ENCODE results near the gene PGAM1.
A peak's percentile ranks its signal among the peaks of the same experiment; 100 is the strongest.
"Not testable (repeated sequence)": the region's sequence is repeated elsewhere in the genome, so short reads cannot be mapped to it uniquely, and the experiment has no call there.

The PGAM1 gene

GRCh38 chr10:97407952-97408248 lies 18.1 kb upstream of the PGAM1 start:
- DNase-seq (ENCODE audit: low read depth) = no peak

GRCh38 chr10:97408496-97408992 lies 17.4 kb upstream of the PGAM1 start:
- no peak for DNase-seq (ENCODE audit: low read depth)

- DNase-seq (ENCODE audit: low read depth) = no peak
Observed at GRCh38 chr10:97411406-97411805, 14.6 kb upstream of the PGAM1 start.

GRCh38 chr10:97412891-97413304 lies 13.1 kb upstream of the PGAM1 start:
- no peak for DNase-seq (ENCODE audit: low read depth)

GRCh38 chr10:97416565-97416964 lies 9.4 kb upstream of the PGAM1 start:
- no peak for DNase-seq (ENCODE audit: low read depth)

- not testable (repeated sequence) for DNase-seq (ENCODE audit: low read depth)
Observed at GRCh38 chr10:97423757-97424098, 2.3 kb upstream of the PGAM1 start.

GRCh38 chr10:97426776-97427570 lies 982 bp downstream of the PGAM1 start:
- DNase-seq (ENCODE audit: low read depth) = no peak

- DNase-seq (ENCODE audit: low read depth) = no peak
Observed at GRCh38 chr10:97427571-97428179, 1.7 kb downstream of the PGAM1 start.

- no peak for DNase-seq (ENCODE audit: low read depth)
Observed at GRCh38 chr10:97428572-97428981, 2.6 kb downstream of the PGAM1 start.

GRCh38 chr10:97434055-97434454 lies 8.1 kb downstream of the PGAM1 start:
- no peak for DNase-seq (ENCODE audit: low read depth)

- no peak for DNase-seq (ENCODE audit: low read depth)
Observed at GRCh38 chr10:97434557-97434956, 8.6 kb downstream of the PGAM1 start.

- DNase-seq (ENCODE audit: low read depth) = no peak
Observed at GRCh38 chr10:97435211-97435610, 9.2 kb downstream of the PGAM1 start.

GRCh38 chr10:97442277-97442676 lies 16.3 kb downstream of the PGAM1 start:
- DNase-seq (ENCODE audit: low read depth) = no peak

GRCh38 chr10:97444212-97444611 lies 18.2 kb downstream of the PGAM1 start:
- DNase-seq (ENCODE audit: low read depth) = no peak

- no peak for DNase-seq (ENCODE audit: low read depth)
Observed at GRCh38 chr10:97445357-97445721, 19.3 kb downstream of the PGAM1 start.

- DNase-seq (ENCODE audit: low read depth) = peak; percentile 81
Observed at GRCh38 chr10:97445722-97446639, 20.0 kb downstream of the PGAM1 start, which contains the start of the genes EXOSC1 and ZDHHC16. Gene EXOSC1, minus strand, starts transcription at chr10:97446006. Its CDS starts 21 bp downstream, at chr10:97445985. Gene ZDHHC16, plus strand, starts transcription at chr10:97446175. Its CDS starts 5,501 bp downstream, at chr10:97451676.

GRCh38 chr10:97450828-97451227 lies 24.8 kb downstream of the PGAM1 start:
- DNase-seq (ENCODE audit: low read depth) = no peak

- no peak for DNase-seq (ENCODE audit: low read depth)
Observed at GRCh38 chr10:97451605-97452004, 25.6 kb downstream of the PGAM1 start.

GRCh38 chr10:97452352-97452751 lies 26.4 kb downstream of the PGAM1 start:
- no peak for DNase-seq (ENCODE audit: low read depth)

- no peak for DNase-seq (ENCODE audit: low read depth)
Observed at GRCh38 chr10:97454330-97455036, 28.5 kb downstream of the PGAM1 start.

GRCh38 chr10:97456034-97456685 lies 30.2 kb downstream of the PGAM1 start:
- no peak for DNase-seq (ENCODE audit: low read depth)

Measured in stimulated activated CD8-positive, alpha-beta memory T cell treated with anti-CD3 and anti-CD28 coated beads, Interleukin-7, amount 100 ng/mL, for 24 hours (primary cell).